Fibroblast of lung (primary cell): ENCODE data around the gene ARID5A. TPM values are rescaled to one million over a fixed set of nuclear protein-coding genes. Genes with fewer than 3 reads are reported as not detected.

ENCODE experiments used
- DNase-seq, 2 donors: peaks; one replicate each; pipeline versions ENCODE4 v3.0.0 to v3.0.0-alpha.2; 2010; ENCODE audit warnings: low read depth in 2 of 2
- H2AFZ ChIP-seq: 2 replicates; pipeline ENCODE4 v1.5.1; 2012; ENCODE audit warnings: low read length, control low read depth, inconsistent platforms
- H3K27ac ChIP-seq: 2 replicates; pipeline ENCODE4 v1.5.1; 2011; ENCODE audit warnings: low read length, control low read depth; ENCODE audit not compliant: insufficient read depth
- H3K27me3 ChIP-seq: 2 replicates; pipeline ENCODE4 v1.5.1; 2011; ENCODE audit warnings: mild to moderate bottlenecking, low read length; ENCODE audit not compliant: control insufficient read depth, insufficient read depth
- H3K36me3 ChIP-seq: 2 replicates; pipeline ENCODE4 v1.5.1; 2011; ENCODE audit warnings: low read length; ENCODE audit not compliant: control insufficient read depth, insufficient read depth
- H3K4me1 ChIP-seq: 2 replicates; pipeline ENCODE4 v1.5.1; 2011; ENCODE audit warnings: low read length; ENCODE audit not compliant: control insufficient read depth, insufficient read depth; ENCODE audit errors: extremely low read depth
- H3K4me2 ChIP-seq: 2 replicates; pipeline ENCODE4 v1.5.1; 2011; ENCODE audit warnings: low read length, control low read depth; ENCODE audit not compliant: insufficient read depth; ENCODE audit errors: extremely low read depth
- H3K4me3 ChIP-seq, 4 experiments: fragments of 200-600 bp in 1 of 4; sonication (generic) in 1 of 4; replicated peaks in 1 of 4; 2 replicates each; pipeline ENCODE4 v1.5.1; 2011 to 2016; ENCODE audit warnings: low read length in 4 of 4, low read depth in 3 of 4, mild to moderate bottlenecking in 3 of 4, control low read depth in 2 of 4, inconsistent platforms in 1 of 4, mixed read lengths in 1 of 4; ENCODE audit not compliant: insufficient read depth in 1 of 4; ENCODE audit errors: control extremely low read depth in 1 of 4
- H3K79me2 ChIP-seq: 2 replicates; pipeline ENCODE4 v1.5.1; 2012; ENCODE audit warnings: mild to moderate bottlenecking, low read length, inconsistent platforms; ENCODE audit not compliant: control insufficient read depth, insufficient read depth
- H3K9ac ChIP-seq: 2 replicates; pipeline ENCODE4 v1.5.1; 2011; ENCODE audit warnings: mild to moderate bottlenecking, low read length, control low read depth; ENCODE audit not compliant: insufficient read depth
- H3K9me3 ChIP-seq: 2 replicates; pipeline ENCODE4 v1.5.1; 2012; ENCODE audit warnings: low read depth, low read length; ENCODE audit not compliant: control insufficient read depth, insufficient read depth
- H4K20me1 ChIP-seq: 2 replicates; pipeline ENCODE4 v1.5.1; 2011; ENCODE audit warnings: low read length; ENCODE audit not compliant: control insufficient read depth, insufficient read depth; ENCODE audit errors: extremely low read depth
- EZH2 ChIP-seq: IDR thresholded peaks from 2 replicates; pipeline ENCODE4 v1.5.1; 2012; ENCODE audit warnings: low read length, control low read depth, mild to moderate bottlenecking; ENCODE audit errors: missing control alignments
- polyA plus RNA-seq, 2 donors: library from polyadenylated mRNA; depleted of rRNA in 1 of 2; stranded (reverse) in 1 of 2; unstranded in 1 of 2; fragments of >200 nt; gene quantifications; 2 replicates each; pipeline ENCODE4 v1.2.1, GENCODE V29; 2011 to 2012; ENCODE audit warnings: missing spikeins in 1 of 2
- total RNA-seq: library from RNA; depleted of rRNA; stranded (reverse); fragments of >200 nt; gene quantifications from 2 replicates; pipeline ENCODE4 v1.2.1, GENCODE V29; 2014
- TF ChIP-seq, protein P1 (sequence below), 2 donors: IDR thresholded peaks in 1 of 2; conservative IDR thresholded peaks in 1 of 2; 1 replicate in 1 of 2; 2 replicates in 1 of 2; pipeline ENCODE4 v1.5.1; 2011 to 2012; ENCODE audit warnings: low read length in 2 of 2, control low read depth in 1 of 2, inconsistent platforms in 1 of 2, low read depth in 1 of 2, mild to moderate bottlenecking in 1 of 2

The ARID5A gene
- total and polyA plus RNA-seq, 2 donors (not counting 1 experiment from before 2014, with no cell fraction given): 5.2 to 9.7 TPM

DNA sequence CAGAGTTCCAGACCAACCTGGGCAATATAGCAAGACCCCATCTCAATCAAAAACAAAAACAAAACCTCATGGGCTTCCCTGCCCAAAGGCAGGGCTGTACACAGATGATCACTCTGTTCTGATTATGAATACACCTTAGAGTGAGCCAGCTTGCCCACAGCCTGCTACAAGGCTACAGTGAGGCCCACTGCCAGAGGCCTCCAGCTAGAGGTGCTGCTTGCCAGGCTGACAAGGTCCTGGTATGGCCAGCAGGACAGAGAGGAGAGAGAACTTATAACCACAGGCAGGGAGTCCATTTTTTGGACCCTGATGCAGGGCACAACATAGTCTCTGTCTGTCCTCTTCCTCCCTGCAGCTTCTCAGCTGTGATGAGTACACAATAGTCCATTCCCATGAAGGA, 60.0 kb downstream of the ARID5A start:
- H2AFZ ChIP-seq: no peak overlapping the region
- TF ChIP-seq, protein P1, sequence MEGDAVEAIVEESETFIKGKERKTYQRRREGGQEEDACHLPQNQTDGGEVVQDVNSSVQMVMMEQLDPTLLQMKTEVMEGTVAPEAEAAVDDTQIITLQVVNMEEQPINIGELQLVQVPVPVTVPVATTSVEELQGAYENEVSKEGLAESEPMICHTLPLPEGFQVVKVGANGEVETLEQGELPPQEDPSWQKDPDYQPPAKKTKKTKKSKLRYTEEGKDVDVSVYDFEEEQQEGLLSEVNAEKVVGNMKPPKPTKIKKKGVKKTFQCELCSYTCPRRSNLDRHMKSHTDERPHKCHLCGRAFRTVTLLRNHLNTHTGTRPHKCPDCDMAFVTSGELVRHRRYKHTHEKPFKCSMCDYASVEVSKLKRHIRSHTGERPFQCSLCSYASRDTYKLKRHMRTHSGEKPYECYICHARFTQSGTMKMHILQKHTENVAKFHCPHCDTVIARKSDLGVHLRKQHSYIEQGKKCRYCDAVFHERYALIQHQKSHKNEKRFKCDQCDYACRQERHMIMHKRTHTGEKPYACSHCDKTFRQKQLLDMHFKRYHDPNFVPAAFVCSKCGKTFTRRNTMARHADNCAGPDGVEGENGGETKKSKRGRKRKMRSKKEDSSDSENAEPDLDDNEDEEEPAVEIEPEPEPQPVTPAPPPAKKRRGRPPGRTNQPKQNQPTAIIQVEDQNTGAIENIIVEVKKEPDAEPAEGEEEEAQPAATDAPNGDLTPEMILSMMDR (conservative IDR thresholded peaks at IDR 0.05 in 1 of 2, IDR thresholded peaks at IDR 0.05 in 1 of 2; ENCODE audit: low read depth in 1 of 2, low read length in 2 of 2): no peak
- TF ChIP-seq EZH2: no peak
- no peak overlapping the region for H3K4me3 ChIP-seq
- no peaks in the 10 kb centered on the region for H3K79me2 ChIP-seq
- no peaks in the 10 kb centered on the region for H3K4me1 ChIP-seq
- no peak for DNase-seq
- H3K4me2 ChIP-seq: no peak overlapping the region
- H3K27ac ChIP-seq: no peak overlapping the region
- no peaks in the 10 kb centered on the region for H3K27me3 ChIP-seq
- no peak overlapping the region for H3K9ac ChIP-seq
- no peaks in the 10 kb centered on the region for H3K9me3 ChIP-seq
- peaks cover 11% of the 10 kb centered on the region for H3K36me3 ChIP-seq
- H4K20me1 ChIP-seq: no peaks in the 10 kb centered on the region

DNA sequence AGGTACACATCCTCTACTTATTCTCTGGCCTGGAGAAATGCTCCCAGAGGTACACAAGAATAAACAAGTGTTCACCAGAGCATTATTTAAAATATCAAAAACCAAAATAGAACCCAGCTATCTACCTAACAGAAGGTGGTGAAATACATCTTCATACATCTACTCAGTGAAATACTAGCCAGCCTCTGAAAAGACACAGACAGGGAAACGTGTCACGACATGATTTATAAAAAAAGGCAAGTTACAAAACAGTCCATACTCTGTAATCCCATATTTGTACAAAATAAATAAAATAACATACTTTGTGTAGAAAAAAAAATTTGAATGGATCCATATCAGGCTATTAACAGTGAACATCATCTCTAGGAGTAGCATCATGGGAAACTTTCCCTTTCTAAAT, 63.4 kb downstream of the ARID5A start:
- no peak overlapping the region for H3K4me2 ChIP-seq
- TF ChIP-seq, protein P1 (conservative IDR thresholded peaks at IDR 0.05 in 1 of 2, IDR thresholded peaks at IDR 0.05 in 1 of 2; ENCODE audit: low read depth in 1 of 2, low read length in 2 of 2): no peak
- no peak for TF ChIP-seq EZH2
- H3K27ac ChIP-seq: no peak overlapping the region
- H3K9ac ChIP-seq: no peak overlapping the region
- H3K4me1 ChIP-seq: no peaks in the 10 kb centered on the region
- H2AFZ ChIP-seq: no peak overlapping the region
- H3K4me3 ChIP-seq: no peak overlapping the region
- DNase-seq: no peak
- no peaks in the 10 kb centered on the region for H4K20me1 ChIP-seq
- peaks cover 19% of the 10 kb centered on the region for H3K36me3 ChIP-seq
- no peaks in the 10 kb centered on the region for H3K9me3 ChIP-seq
- H3K79me2 ChIP-seq: no peaks in the 10 kb centered on the region
- H3K27me3 ChIP-seq: no peaks in the 10 kb centered on the region

DNA sequence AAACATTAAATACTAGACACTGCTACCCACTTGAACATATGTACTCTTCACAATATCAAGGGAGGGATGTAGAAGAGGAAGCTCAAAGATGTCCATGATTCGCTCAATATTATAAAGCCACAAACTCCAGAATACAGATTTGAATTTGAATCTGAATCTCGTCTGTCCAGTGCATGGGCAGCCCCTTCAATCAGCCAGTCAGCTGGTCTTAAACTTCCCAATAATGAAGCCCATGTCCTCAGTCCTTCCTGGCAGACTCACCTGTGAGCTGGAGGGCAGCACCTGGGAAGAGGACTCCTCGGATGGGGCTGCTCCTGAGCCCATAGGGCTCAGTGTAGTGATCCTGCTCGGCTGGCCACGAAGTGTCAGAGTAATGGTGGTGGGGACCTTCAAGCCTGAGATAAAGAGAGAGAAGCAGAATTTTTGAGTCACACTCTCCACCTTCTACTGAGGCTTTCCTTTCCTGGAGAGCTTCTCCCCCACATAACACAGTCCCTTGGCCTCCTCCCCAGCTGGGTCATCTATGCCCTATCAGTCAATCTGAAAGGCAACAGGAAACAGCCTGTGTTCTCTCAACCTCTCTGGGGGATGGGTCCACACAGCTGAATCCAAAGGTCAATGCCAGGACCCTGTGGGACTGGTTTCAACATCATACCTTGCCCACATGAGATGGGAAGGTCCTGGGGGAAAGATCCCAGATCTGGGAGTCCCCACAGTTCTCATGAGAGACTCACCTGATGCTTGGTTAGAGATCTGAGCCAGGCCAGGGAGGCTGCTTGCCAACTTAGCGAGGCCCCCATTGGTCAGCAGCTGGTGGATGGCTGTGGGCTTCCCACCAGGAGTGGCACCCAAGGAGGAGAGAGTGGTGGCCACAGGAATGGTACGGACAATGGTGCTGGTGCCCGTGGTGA, 65.1 kb downstream of the ARID5A start:
- H3K4me1 ChIP-seq: no peaks in the 10 kb centered on the region
- no peaks in the 10 kb centered on the region for H3K79me2 ChIP-seq
- H3K9me3 ChIP-seq: no peaks in the 10 kb centered on the region
- H4K20me1 ChIP-seq: no peaks in the 10 kb centered on the region
- H3K9ac ChIP-seq: no peak overlapping the region
- no peak overlapping the region for H3K4me2 ChIP-seq
- H3K27ac ChIP-seq: no peak overlapping the region
- no peak for DNase-seq
- H2AFZ ChIP-seq: no peak overlapping the region
- H3K4me3 ChIP-seq: no peak overlapping the region
- TF ChIP-seq, protein P1 (conservative IDR thresholded peaks at IDR 0.05 in 1 of 2, IDR thresholded peaks at IDR 0.05 in 1 of 2; ENCODE audit: low read depth in 1 of 2, low read length in 2 of 2): no peak
- TF ChIP-seq EZH2: no peak
- peaks cover 18% of the 10 kb centered on the region for H3K36me3 ChIP-seq
- no peaks in the 10 kb centered on the region for H3K27me3 ChIP-seq

Other genes with a start within 250 kb of the ARID5A start
- gene SNRNP200, start 231.2 kb upstream of the ARID5A start, total RNA-seq: 39.8 and 49.4 TPM in 2 replicates
- 65.0 and 102 TPM in 2 replicates for gene SNRNP200, start 231.2 kb upstream of the ARID5A start, polyA plus RNA-seq
- 4.1 and 4.6 TPM in 2 replicates for gene ITPRIPL1, start 211.4 kb upstream of the ARID5A start, total RNA-seq
- 2.0 and 2.6 TPM in 2 replicates for gene ITPRIPL1, start 211.4 kb upstream of the ARID5A start, polyA plus RNA-seq
- 0.51 and 4.3 TPM in 2 replicates for gene NCAPH, start 201.0 kb upstream of the ARID5A start, total RNA-seq
- 8.4 and 34.6 TPM in 2 replicates for gene NCAPH, start 201.0 kb upstream of the ARID5A start, polyA plus RNA-seq
- gene NEURL3, start 31.4 kb upstream of the ARID5A start, total RNA-seq: not detected in 2 replicates
- not detected in 2 replicates for gene NEURL3, start 31.4 kb upstream of the ARID5A start, polyA plus RNA-seq
- 28.2 and 36.5 TPM in 2 replicates for gene KANSL3, start 101.6 kb downstream of the ARID5A start, total RNA-seq
- 15.9 and 18.7 TPM in 2 replicates for gene KANSL3, start 101.6 kb downstream of the ARID5A start, polyA plus RNA-seq
- gene FER1L5, start 106.0 kb downstream of the ARID5A start, total RNA-seq: 0.50 and 0.51 TPM in 2 replicates
- gene FER1L5, start 106.0 kb downstream of the ARID5A start, polyA plus RNA-seq: 0.16 and 0.24 TPM in 2 replicates
- 27.0 and 41.1 TPM in 2 replicates for gene LMAN2L, start 203.3 kb downstream of the ARID5A start, total RNA-seq
- 24.7 and 28.2 TPM in 2 replicates for gene LMAN2L, start 203.3 kb downstream of the ARID5A start, polyA plus RNA-seq
- 2.1 and 3.3 TPM in 2 replicates for gene CNNM4, start 224.2 kb downstream of the ARID5A start, total RNA-seq
- 3.5 and 3.7 TPM in 2 replicates for gene CNNM4, start 224.2 kb downstream of the ARID5A start, polyA plus RNA-seq